ENCODE data around the gene SMIM10. TPM values are rescaled to one million over a fixed set of nuclear protein-coding genes. Genes with fewer than 3 reads are reported as not detected.
"Not testable (repeated sequence)": the region's sequence is repeated elsewhere in the genome, so short reads cannot be mapped to it uniquely, and the experiment has no call there.

SMIM10 gene
- total and polyA plus RNA-seq, 2 of the 13 experiments (the other 11 are each of a cell fraction or from before 2014, with no cell fraction given) = not detected

GRCh38 chrX:134957836-134958235, 33.0 kb upstream of the SMIM10 start:
- FAIRE-seq = no peak
- WGBS (ENCODE audit: low lambda C conversion rate) = 100% methylated on average over 1 of the region's 1 CpG

GRCh38 chrX:134960366-134960765, 30.4 kb upstream of the SMIM10 start:
- POLR2A ChIA-PET; intact Hi-C loops (cut with micrococcal nuclease; ENCODE audit: unreplicated experiment); H3K9ac ChIP-seq (ENCODE audit: insufficient read depth, low read depth, low read length); CTCF ChIA-PET (ENCODE audit: low intra/inter-chr PET ratio, low total read pairs); FAIRE-seq; ATAC-seq; H2AFZ ChIP-seq (ENCODE audit: low read length); H3K4me2 ChIP-seq (ENCODE audit: low read depth, low read length); H3K36me3 ChIP-seq (replicated peaks in 1 of 2; ENCODE audit: control insufficient read depth in 1 of 2, insufficient read depth in 2 of 2, low read length in 2 of 2); H3K79me2 ChIP-seq (ENCODE audit: insufficient read depth, low read length); in situ Hi-C loops (cut with HindIII; ENCODE audit: extremely low pct_ligation_motif_present, low pct_unique_long_range_greater_than_20kb); DNase-seq (ENCODE audit: low spot score); BruUV-seq (replicated peaks); H3K27me3 ChIP-seq (ENCODE audit: control insufficient read depth in 1 of 2, insufficient read depth in 2 of 2, low read length in 2 of 2); H3K9me3 ChIP-seq (ENCODE audit: low read length); H3K27ac ChIP-seq (ENCODE audit: extremely low read length, insufficient read depth, low read length); H3K4me3 ChIP-seq (replicated peaks in 1 of 3; ENCODE audit: insufficient read depth in 1 of 3, low read depth in 2 of 3, low read length in 3 of 3); H4K20me1 ChIP-seq (ENCODE audit: insufficient read depth, low read length): not testable (repeated sequence)
- WGBS (ENCODE audit: low lambda C conversion rate) = no CpG with 5 or more reads among the region's 26 CpGs
- H3K4me1 ChIP-seq (ENCODE audit: insufficient read depth, low read length) = peaks cover 11% of the 10 kb centered on the region; the same call in 1 of the 2 replicates

More at GRCh38 chrX:134957836-134958235, 33.0 kb upstream of the SMIM10 start:
- no peaks in the 10 kb centered on the region for H3K36me3 ChIP-seq (replicated peaks in 1 of 2; ENCODE audit: control insufficient read depth in 1 of 2, insufficient read depth in 2 of 2, low read length in 2 of 2)
- no peaks in the 10 kb centered on the region for H3K9me3 ChIP-seq (ENCODE audit: low read length)
- H3K4me3 ChIP-seq (replicated peaks in 1 of 3; ENCODE audit: insufficient read depth in 1 of 3, low read depth in 2 of 3, low read length in 3 of 3) = no peak overlapping the region
- no peak overlapping the region for H3K4me2 ChIP-seq (ENCODE audit: low read depth, low read length)
- no peaks in the 10 kb centered on the region for H4K20me1 ChIP-seq (ENCODE audit: insufficient read depth, low read length)
- no peak for ATAC-seq
- in situ Hi-C loops (cut with HindIII; ENCODE audit: extremely low pct_ligation_motif_present, low pct_unique_long_range_greater_than_20kb) = no loop called here
- H3K4me1 ChIP-seq (ENCODE audit: insufficient read depth, low read length) = peaks cover 11% of the 10 kb centered on the region; the same call in 1 of the 2 replicates
- no peak overlapping the region for H2AFZ ChIP-seq (ENCODE audit: low read length)
- H3K9ac ChIP-seq (ENCODE audit: insufficient read depth, low read depth, low read length) = no peak overlapping the region
- H3K27ac ChIP-seq (ENCODE audit: extremely low read length, insufficient read depth, low read length) = no peak overlapping the region
- no peaks in the 10 kb centered on the region for H3K79me2 ChIP-seq (ENCODE audit: insufficient read depth, low read length)
- no peak for TF ChIP-seq TFE3 (CRISPR knock-in tag; IDR thresholded peaks at IDR 0.05)
- TF ChIP-seq SOX5 (CRISPR knock-in tag; IDR thresholded peaks at IDR 0.05; ENCODE audit: borderline replicate concordance) = no peak
- TF ChIP-seq ZBTB43 (CRISPR knock-in tag; conservative IDR thresholded peaks at IDR 0.05) = no peak
- TF ChIP-seq ZNF720 (CRISPR knock-in tag; IDR thresholded peaks at IDR 0.05) = no peak
- TF ChIP-seq MIER3 (CRISPR knock-in tag; IDR thresholded peaks at IDR 0.05; ENCODE audit: borderline replicate concordance) = no peak
- no peak for TF ChIP-seq AGO2 (optimal IDR thresholded peaks at IDR 0.05; ENCODE audit: low read depth, low read length)
- TF ChIP-seq RBM22 (optimal IDR thresholded peaks at IDR 0.05; ENCODE audit: low read length) = no peak
- no peak for TF ChIP-seq HMG20A (CRISPR knock-in tag; IDR thresholded peaks at IDR 0.05; ENCODE audit: borderline replicate concordance)
- TF ChIP-seq HCFC1 (IDR thresholded peaks at IDR 0.05; ENCODE audit: low read depth, low read length) = no peak
- no peak for TF ChIP-seq NONO (IDR thresholded peaks at IDR 0.05)
- no peak for TF ChIP-seq NONO (CRISPR knock-in tag; conservative IDR thresholded peaks at IDR 0.05)
- no peak for TF ChIP-seq ZNF670 (CRISPR knock-in tag; IDR thresholded peaks at IDR 0.05; ENCODE audit: borderline replicate concordance)
- intact Hi-C loops (cut with micrococcal nuclease; ENCODE audit: unreplicated experiment) = no loop called here
- POLR2A ChIA-PET = no interaction called here
- BruUV-seq (replicated peaks) = no TSS peak
- H3K27me3 ChIP-seq (ENCODE audit: control insufficient read depth in 1 of 2, insufficient read depth in 2 of 2, low read length in 2 of 2) = no peaks in the 10 kb centered on the region
- CTCF ChIA-PET (ENCODE audit: low intra/inter-chr PET ratio, low total read pairs) = no interaction called here
- no peak for DNase-seq (ENCODE audit: low spot score)
